HEK293 (cell line): ENCODE measurements around the gene TBCCD1.

Experiments used
- BCL11B ChIP-seq: fragments of 450-650 bp; formaldehyde crosslinking; IDR thresholded peaks from 2 replicates; pipeline ENCODE4 v1.5.1; 2016; ENCODE audit warnings: low read depth, missing biosample characterization, missing genetic modification characterization
- CTCF ChIP-seq: fragments of 450-650 bp; formaldehyde crosslinking; IDR thresholded peaks from 2 replicates; pipeline ENCODE4 v1.5.1; 2016; ENCODE audit warnings: missing biosample characterization, missing genetic modification characterization
- RBAK ChIP-seq: fragments of 450-650 bp; formaldehyde crosslinking; IDR thresholded peaks from 2 replicates; pipeline ENCODE4 v1.5.1; 2016; ENCODE audit warnings: missing biosample characterization, missing genetic modification characterization
- ZBTB20 ChIP-seq: fragments of 450-650 bp; formaldehyde crosslinking; IDR thresholded peaks from 2 replicates; pipeline ENCODE4 v1.5.1; 2016; ENCODE audit warnings: missing biosample characterization, missing genetic modification characterization
- ZNF114 ChIP-seq: fragments of 450-650 bp; formaldehyde crosslinking; IDR thresholded peaks from 2 replicates; pipeline ENCODE4 v1.5.0; 2017; ENCODE audit warnings: missing biosample characterization, missing genetic modification characterization
- ZNF169 ChIP-seq: fragments of 450-650 bp; formaldehyde crosslinking; IDR thresholded peaks from 2 replicates; pipeline ENCODE4 v1.5.1; 2016; ENCODE audit warnings: missing biosample characterization, missing genetic modification characterization
- ZNF335 ChIP-seq: fragments of 450-650 bp; formaldehyde crosslinking; conservative IDR thresholded peaks from 2 replicates; pipeline ENCODE4 v1.5.1; 2016; ENCODE audit warnings: missing biosample characterization, missing genetic modification characterization
- ZNF423 ChIP-seq: fragments of 450-650 bp; formaldehyde crosslinking; IDR thresholded peaks from 2 replicates; pipeline ENCODE4 v1.5.1; 2016; ENCODE audit warnings: missing biosample characterization, missing genetic modification characterization
- ZNF624 ChIP-seq: fragments of 450-650 bp; formaldehyde crosslinking; IDR thresholded peaks from 2 replicates; pipeline ENCODE4 v1.5.1; 2017; ENCODE audit warnings: missing biosample characterization, missing genetic modification characterization
- ZNF785 ChIP-seq: fragments of 450-650 bp; formaldehyde crosslinking; IDR thresholded peaks from 2 replicates; pipeline ENCODE4 v1.5.1; 2016; ENCODE audit warnings: missing biosample characterization, missing genetic modification characterization
- TF ChIP-seq, protein P1 (sequence below): fragments of 450-650 bp; formaldehyde crosslinking; IDR thresholded peaks from 2 replicates; pipeline ENCODE4 v1.5.1; 2016; ENCODE audit warnings: missing biosample characterization, missing genetic modification characterization
- TF ChIP-seq, protein P2 (sequence below): fragments of 450-650 bp; formaldehyde crosslinking; IDR thresholded peaks from 2 replicates; pipeline ENCODE4 v1.5.1; 2016; ENCODE audit warnings: missing biosample characterization, missing genetic modification characterization, borderline replicate concordance

DNA sequence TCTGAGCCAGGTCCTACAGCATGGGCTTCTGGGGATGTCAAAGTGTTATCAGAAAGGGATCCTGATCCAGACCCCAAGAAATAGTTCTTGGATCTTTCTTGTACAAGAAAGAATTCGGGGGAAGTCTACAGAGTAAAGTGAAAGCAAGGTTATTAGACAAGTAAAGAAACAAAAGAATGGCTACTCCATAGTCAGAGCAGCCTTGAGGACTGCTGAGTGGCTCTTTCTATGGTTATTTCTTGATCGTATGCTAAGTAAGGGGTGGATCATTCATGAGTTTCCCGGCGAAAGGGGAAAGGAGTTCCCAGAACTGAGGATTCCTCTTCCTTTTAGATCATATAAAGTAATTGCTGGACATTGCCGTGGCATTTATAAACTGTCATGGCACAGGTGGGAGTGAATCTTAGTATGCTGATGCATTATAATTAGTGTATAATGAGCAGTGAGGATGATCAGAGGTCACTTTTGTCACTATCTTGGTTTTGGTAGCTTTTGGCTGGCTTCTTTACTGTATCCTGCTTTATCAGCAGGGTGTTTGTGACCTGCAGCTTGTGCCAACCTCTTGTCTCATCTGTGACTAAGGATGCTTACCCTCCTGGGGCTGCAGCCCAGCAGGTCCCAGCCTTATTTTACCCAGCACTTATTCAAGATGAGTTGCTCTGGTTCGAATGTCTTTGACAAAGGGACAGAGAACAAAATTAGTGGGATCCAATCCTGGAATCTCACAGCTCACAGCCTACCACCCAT lies 64.0 kb downstream of the TBCCD1 start:
- TF ChIP-seq ZBTB20 (tag by site-specific recombination) (no peak), ZNF423 (tag by site-specific recombination) (no peak), ZNF335 (tag by site-specific recombination) (no peak), ZNF114 (tag by site-specific recombination) (no peak), ZNF785 (tag by site-specific recombination) (no peak), RBAK (tag by site-specific recombination) (no peak), ZNF624 (no peak), ZNF169 (tag by site-specific recombination) (no peak), CTCF (tag by site-specific recombination) (no peak), BCL11B (no peak)
- TF ChIP-seq, protein P1, sequence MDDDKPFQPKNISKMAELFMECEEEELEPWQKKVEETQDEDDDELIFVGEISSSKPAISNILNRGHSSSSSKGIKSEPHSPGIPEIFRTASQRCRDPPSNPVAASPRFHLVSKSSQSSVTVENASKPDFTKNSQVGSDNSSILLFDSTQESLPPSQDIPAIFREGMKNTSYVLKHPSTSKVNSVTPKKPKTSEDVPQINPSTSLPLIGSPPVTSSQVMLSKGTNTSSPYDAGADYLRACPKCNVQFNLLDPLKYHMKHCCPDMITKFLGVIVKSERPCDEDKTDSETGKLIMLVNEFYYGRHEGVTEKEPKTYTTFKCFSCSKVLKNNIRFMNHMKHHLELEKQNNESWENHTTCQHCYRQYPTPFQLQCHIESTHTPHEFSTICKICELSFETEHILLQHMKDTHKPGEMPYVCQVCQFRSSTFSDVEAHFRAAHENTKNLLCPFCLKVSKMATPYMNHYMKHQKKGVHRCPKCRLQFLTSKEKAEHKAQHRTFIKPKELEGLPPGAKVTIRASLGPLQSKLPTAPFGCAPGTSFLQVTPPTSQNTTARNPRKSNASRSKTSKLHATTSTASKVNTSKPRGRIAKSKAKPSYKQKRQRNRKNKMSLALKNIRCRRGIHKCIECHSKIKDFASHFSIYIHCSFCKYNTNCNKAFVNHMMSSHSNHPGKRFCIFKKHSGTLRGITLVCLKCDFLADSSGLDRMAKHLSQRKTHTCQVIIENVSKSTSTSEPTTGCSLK (tag by site-specific recombination), result no peak
- TF ChIP-seq, protein P2, sequence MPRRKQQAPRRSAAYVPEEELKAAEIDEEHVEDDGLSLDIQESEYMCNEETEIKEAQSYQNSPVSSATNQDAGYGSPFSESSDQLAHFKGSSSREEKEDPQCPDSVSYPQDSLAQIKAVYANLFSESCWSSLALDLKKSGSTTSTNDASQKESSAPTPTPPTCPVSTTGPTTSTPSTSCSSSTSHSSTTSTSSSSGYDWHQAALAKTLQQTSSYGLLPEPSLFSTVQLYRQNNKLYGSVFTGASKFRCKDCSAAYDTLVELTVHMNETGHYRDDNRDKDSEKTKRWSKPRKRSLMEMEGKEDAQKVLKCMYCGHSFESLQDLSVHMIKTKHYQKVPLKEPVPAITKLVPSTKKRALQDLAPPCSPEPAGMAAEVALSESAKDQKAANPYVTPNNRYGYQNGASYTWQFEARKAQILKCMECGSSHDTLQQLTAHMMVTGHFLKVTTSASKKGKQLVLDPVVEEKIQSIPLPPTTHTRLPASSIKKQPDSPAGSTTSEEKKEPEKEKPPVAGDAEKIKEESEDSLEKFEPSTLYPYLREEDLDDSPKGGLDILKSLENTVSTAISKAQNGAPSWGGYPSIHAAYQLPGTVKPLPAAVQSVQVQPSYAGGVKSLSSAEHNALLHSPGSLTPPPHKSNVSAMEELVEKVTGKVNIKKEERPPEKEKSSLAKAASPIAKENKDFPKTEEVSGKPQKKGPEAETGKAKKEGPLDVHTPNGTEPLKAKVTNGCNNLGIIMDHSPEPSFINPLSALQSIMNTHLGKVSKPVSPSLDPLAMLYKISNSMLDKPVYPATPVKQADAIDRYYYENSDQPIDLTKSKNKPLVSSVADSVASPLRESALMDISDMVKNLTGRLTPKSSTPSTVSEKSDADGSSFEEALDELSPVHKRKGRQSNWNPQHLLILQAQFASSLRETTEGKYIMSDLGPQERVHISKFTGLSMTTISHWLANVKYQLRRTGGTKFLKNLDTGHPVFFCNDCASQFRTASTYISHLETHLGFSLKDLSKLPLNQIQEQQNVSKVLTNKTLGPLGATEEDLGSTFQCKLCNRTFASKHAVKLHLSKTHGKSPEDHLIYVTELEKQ (tag by site-specific recombination), result no peak
